ENCODE measurements around the gene P2RY2.
"Not testable (repeated sequence)": the region's sequence is repeated elsewhere in the genome, so short reads cannot be mapped to it uniquely, and the experiment has no call there.

Gene P2RY2

GRCh38 chr11:73270016-73270854 lies 52.2 kb downstream of the P2RY2 start:
- DNase-seq = no peak

- DNase-seq = no peak
These were observed 52.9 kb downstream of the P2RY2 start for GRCh38 chr11:73270855-73271477.

GRCh38 chr11:73271478-73271865 lies 53.4 kb downstream of the P2RY2 start:
- DNase-seq = not testable (repeated sequence)

- DNase-seq = no peak
These were observed 54.0 kb downstream of the P2RY2 start, which contains the start of gene P2RY6 for GRCh38 chr11:73271936-73272679. Gene P2RY6 (plus strand): TSS chr11:73272338. CDS start chr11:73296519, 24,181 bp downstream.

- no peak for DNase-seq
These were observed 54.6 kb downstream of the P2RY2 start for GRCh38 chr11:73272680-73273038.

GRCh38 chr11:73273222-73273895 lies 55.3 kb downstream of the P2RY2 start:
- DNase-seq = no peak

GRCh38 chr11:73274191-73274590 lies 56.1 kb downstream of the P2RY2 start:
- DNase-seq = not testable (repeated sequence)

- DNase-seq = no peak
These were observed 56.8 kb downstream of the P2RY2 start for GRCh38 chr11:73274722-73275380.

- DNase-seq = no peak
These were observed 57.3 kb downstream of the P2RY2 start for GRCh38 chr11:73275381-73275750.

- DNase-seq = no peak
These were observed 59.4 kb downstream of the P2RY2 start for GRCh38 chr11:73277467-73277866.

- no peak for DNase-seq
These were observed 62.5 kb downstream of the P2RY2 start for GRCh38 chr11:73280626-73281025.

- no peak for DNase-seq
These were observed 63.2 kb downstream of the P2RY2 start for GRCh38 chr11:73281201-73281741.

- DNase-seq = no peak
These were observed 63.9 kb downstream of the P2RY2 start for GRCh38 chr11:73281796-73282660.

GRCh38 chr11:73283276-73284000 lies 65.4 kb downstream of the P2RY2 start:
- no peak for DNase-seq

- DNase-seq = no peak
These were observed 66.0 kb downstream of the P2RY2 start for GRCh38 chr11:73284106-73284505.

- no peak for DNase-seq
These were observed 67.6 kb downstream of the P2RY2 start for GRCh38 chr11:73285721-73286120.

All from cerebellar nuclear complex (tissue), 1 donor.